Tongue (tissue), 2 donors: ENCODE data around the gene KIF20A. TPM values are rescaled to one million over a fixed set of nuclear protein-coding genes. Genes with fewer than 3 reads are reported as not detected.
"Not testable (repeated sequence)": the region's sequence is repeated elsewhere in the genome, so short reads cannot be mapped to it uniquely, and the experiment has no call there.

Experiments used
- DNase-seq: peaks from one replicate; pipeline ENCODE4 v3.0.0-alpha.2; 2015
- total RNA-seq: library from RNA; depleted of rRNA; stranded (reverse); fragments of >200 nt; gene quantifications from one replicate; pipeline ENCODE4 v1.2.3, GENCODE V29; 2014

Gene KIF20A
- total RNA-seq, 1 donor from 2014 or later: 24.8 TPM

- no peak for DNase-seq
Measured at GRCh38 chr5:138186002-138186447, 7.1 kb downstream of the KIF20A start.

- DNase-seq: no peak
Measured at GRCh38 chr5:138188626-138189025, 9.7 kb downstream of the KIF20A start.

- no peak for DNase-seq
Measured at GRCh38 chr5:138192826-138193225, 13.9 kb downstream of the KIF20A start.

- not testable (repeated sequence) for DNase-seq
Measured at GRCh38 chr5:138193859-138194258, 14.9 kb downstream of the KIF20A start.

DNA sequence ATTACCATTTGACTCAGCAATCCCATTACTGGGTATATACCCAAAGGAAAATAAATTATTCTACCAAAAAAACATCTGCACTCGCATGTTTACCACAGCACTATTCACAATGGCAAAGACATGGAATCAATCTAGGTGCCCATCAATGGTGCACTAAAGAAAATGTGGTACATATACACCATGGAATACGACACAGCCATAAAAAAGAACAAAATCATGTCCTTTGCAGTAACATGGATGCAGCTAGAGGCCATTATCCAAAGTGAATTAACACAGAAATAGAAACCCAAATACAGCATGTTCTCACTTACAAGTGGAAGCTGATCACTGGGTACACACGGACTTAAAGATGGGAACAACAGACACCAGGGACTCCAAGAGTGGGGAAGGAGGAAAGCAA, 32.1 kb downstream of the KIF20A start:
- no peak for DNase-seq

- no peak for DNase-seq
Measured at GRCh38 chr5:138212828-138213160, 33.9 kb downstream of the KIF20A start.

- peak; percentile 100 for DNase-seq
Measured at GRCh38 chr5:138213161-138214029, 34.5 kb downstream of the KIF20A start, which contains the start of gene CDC23. Gene CDC23, minus strand, starts transcription at chr5:138213323. Its CDS starts 11 bp downstream, at chr5:138213312.

DNA sequence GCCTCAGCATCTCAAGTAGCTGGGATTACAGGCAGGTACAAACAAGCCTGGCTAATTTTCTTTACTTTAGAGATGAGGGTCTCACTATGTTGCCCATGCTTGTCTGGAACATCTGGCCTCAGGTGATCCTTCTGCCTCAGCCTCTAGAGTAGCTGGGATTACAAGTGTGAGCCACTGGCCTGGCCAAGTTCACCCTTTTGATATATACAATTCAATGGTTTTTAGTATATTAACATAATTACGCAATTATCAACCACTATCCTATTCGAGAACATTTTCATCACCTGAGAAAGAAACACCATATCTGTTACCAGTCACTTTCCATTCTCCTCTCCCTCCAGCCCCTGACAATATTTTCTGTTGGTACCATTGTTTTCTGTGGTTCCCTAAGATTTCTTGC, 37.9 kb downstream of the KIF20A start:
- DNase-seq: no peak

DNA sequence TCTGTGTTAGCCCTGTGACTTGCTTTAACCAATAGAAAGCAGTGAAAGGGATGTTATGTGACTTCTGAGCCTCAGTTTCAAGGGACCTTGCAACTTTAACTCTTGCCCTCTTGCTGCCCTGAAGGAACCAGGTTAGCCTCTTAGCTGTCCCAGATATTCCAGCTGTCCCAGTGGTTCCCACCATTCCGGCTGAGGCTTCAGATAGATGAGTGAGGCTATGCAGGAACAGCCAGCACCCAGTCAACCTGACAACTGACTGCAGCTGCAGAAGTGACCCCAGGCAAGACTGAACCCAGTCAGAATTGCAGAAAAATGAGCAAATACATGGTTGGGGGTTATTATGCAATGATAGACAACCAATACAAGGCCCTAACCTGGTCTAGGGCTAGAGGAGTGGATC, 44.6 kb downstream of the KIF20A start:
- DNase-seq: no peak

DNA sequence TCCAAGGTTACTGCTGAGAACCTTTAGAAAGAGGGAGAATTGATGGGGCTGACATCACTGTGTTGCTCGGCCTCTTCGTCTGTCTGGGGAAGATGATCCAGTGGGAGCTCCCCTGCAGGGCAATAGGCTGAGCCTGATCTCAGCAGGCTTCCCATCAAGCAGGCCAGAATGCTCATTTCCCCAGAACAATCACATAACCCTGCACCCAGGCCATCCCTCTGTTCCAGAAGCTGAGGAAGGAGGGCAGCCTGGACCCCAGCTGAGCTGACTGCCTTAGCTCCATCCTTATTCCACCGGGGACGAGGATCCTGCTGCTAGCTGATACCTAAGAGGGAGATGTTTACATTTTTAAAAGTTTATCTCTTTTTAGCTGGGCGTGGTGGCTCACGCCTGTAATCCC, 45.8 kb downstream of the KIF20A start:
- DNase-seq: no peak

- DNase-seq: no peak
Measured at GRCh38 chr5:138226910-138227309, 48.0 kb downstream of the KIF20A start.

- no peak for DNase-seq
Measured at GRCh38 chr5:138229387-138229786, 50.5 kb downstream of the KIF20A start.

- DNase-seq: no peak
Measured at GRCh38 chr5:138230261-138230660, 51.3 kb downstream of the KIF20A start.

DNA sequence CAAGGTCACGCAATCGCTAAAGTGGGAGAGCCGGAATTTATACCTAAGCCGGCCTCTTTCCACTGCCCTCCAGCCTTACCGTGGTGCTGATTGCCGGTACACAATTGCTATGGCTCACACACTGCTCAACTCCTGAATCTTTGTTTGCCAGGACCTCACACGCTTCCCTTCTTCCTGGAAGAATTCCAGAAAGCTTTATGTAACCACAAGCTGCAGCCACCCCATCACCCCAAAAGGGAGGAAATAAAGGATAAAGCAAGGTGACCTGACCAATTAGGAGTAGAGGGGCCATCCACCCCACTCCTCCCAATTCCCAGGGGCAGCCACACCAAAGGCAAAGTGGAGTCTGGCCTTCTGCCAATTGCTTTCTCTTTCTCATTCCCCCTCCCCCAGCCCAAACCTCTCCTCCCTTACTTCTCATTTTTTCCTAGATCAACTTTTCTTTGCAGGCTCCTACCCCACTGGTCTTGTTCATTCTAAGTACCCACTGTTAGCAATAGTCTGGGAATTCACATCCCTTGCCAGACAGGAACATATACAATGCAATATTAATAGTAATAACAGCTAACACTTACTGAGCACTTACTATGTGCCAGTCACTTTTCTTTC, 52.2 kb downstream of the KIF20A start:
- DNase-seq: no peak

DNA sequence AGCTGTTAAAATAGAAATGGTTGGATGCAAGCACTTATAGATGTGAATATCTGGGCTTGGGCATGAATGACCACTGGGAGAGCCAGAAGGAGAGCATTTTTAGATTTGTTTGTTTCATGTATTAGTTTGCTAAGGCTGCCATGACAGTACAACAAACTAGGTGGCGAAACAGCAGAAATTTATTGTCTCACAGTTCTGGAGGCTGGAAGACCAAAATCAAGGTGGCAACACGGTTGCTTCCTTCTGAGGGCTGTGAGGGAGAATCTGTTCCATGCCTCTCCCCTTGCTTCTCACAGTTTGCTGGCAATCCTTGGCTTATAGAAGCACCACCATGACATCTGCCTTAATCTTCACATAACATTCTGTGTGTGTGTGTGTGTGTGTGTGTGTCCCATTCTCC, 54.4 kb downstream of the KIF20A start:
- DNase-seq: no peak

DNA sequence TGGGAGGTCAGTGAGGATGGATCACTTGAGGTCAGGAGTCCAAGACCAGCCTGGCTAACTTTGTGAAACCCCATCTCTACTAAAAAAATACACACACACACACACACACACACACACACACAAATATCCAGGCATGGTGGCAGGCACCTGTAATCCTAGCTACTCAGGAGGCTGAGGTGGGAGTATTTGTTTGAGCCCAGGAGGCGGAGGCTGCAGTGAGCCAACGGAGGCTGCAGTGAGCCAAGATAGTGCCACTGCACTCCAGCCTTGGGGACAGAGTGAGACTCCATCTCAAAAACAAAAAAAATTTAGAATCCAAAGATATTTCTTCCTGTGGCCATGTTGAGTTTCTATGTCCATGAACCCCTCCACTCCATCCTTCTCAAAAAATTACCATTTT, 55.7 kb downstream of the KIF20A start:
- DNase-seq: no peak

Other genes starting within 250 kb of the KIF20A start
- 48.2 TPM for gene FAM13B, start 146.0 kb upstream of the KIF20A start, total RNA-seq
- not detected for gene WNT8A, start 95.1 kb upstream of the KIF20A start, total RNA-seq
- 1.4 TPM for gene NME5, start 39.7 kb upstream of the KIF20A start, total RNA-seq
- 54.1 TPM for gene BRD8, start 482 bp upstream of the KIF20A start, total RNA-seq
- 35.0 TPM for gene CDC23, start 34.2 kb downstream of the KIF20A start, total RNA-seq
- 4.1 TPM for gene GFRA3, start 95.5 kb downstream of the KIF20A start, total RNA-seq
- 4.4 TPM for gene CDC25C, start 152.7 kb downstream of the KIF20A start, total RNA-seq
- gene FAM53C, start 159.2 kb downstream of the KIF20A start, total RNA-seq: 27.8 TPM
- 80.2 TPM for gene KDM3B, start 173.6 kb downstream of the KIF20A start, total RNA-seq